ENCODE measurements around the gene GLYR1.

GLYR1 gene

DNA sequence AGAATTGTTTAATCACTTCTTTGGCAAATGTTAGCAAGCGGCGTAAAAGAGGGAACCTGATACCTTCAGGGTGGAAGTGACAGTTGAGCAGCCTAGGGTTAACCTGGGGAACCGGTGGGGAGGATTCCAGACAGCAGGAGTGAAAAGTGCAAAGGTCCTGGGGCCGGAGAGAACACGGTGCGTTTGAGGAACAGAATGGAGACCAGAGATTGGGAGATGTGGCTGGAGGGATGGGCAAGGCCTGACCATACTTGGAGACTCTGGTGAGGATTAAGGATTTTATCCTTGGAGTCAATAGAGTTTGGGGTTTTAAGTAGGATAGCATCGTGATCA lies 77.8 kb downstream of the GLYR1 start:
- CTCF ChIA-PET: interaction anchor here (0.5 kb wide), 1 partner anchor 12 kb away, joined by 6 read pairs; no protein-coding TSS in a partner anchor
- TF ChIP-seq, protein P1, sequence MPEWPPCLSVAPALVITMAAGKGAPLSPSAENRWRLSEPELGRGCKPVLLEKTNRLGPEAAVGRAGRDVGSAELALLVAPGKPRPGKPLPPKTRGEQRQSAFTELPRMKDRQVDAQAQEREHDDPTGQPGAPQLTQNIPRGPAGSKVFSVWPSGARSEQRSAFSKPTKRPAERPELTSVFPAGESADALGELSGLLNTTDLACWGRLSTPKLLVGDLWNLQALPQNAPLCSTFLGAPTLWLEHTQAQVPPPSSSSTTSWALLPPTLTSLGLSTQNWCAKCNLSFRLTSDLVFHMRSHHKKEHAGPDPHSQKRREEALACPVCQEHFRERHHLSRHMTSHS (tag by site-specific recombination; IDR thresholded peaks at IDR 0.05): no peak
- TF ChIP-seq ZBTB7A (tag by site-specific recombination; IDR thresholded peaks at IDR 0.05; ENCODE audit: low read depth) (no peak), ZFP37 (tag by site-specific recombination; IDR thresholded peaks at IDR 0.05) (0 out of 2 replicates have a peak, but pooled peaks have one; percentile 29), ZNF202 (tag by site-specific recombination; IDR thresholded peaks at IDR 0.05; ENCODE audit: borderline replicate concordance) (0 out of 2 replicates have a peak, but pooled peaks have one; percentile 3), ZNF175 (tag by site-specific recombination; IDR thresholded peaks at IDR 0.05) (no peak), REPIN1 (tag by site-specific recombination; IDR thresholded peaks at IDR 0.05; ENCODE audit: low read depth) (no peak), ZNF514 (tag by site-specific recombination; IDR thresholded peaks at IDR 0.05) (no peak), ZNF623 (tag by site-specific recombination; IDR thresholded peaks at IDR 0.05) (peak; percentile 96)
- H3K27ac ChIP-seq (ENCODE audit: extremely low read depth, low read depth, low read length): peak overlapping the region; percentile 46; the same call in 1 of the 2 replicates

DNA sequence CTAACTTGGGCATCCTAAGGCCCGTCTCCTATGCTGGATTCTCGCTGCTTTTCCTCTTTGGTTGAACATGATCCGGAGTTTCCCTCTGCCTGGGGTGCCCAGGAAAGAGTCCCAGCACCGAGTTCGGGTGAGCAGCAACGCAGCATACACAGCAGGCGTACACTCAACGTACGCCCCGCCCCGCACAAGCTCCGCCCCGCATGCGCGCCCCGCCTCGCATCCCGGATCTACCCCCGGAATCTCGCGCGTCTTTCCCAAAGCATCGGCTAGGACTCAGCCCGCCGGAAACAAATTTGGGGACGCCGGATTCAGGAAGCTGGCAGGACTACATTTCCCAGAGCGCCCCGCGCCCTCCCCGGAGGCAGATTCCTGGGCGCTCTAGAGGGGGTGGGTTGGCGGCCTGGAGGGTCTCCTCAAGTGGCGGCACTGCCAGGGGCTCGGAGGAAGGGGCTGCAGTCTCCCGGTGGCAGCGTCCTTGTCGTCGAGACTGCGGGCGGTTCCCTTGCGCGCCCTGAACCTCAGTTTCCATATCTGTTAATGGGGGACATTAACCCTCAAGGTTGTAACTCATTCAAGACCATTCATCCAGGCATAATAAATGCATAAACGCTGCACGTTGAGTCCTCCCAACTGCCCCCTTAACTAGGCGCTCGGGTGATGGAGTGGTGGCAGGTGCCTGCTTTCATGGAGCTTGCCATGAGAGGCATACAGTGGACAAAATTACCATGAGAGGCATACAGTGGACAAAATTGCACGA lies 78.4 kb downstream of the GLYR1 start:
- Histone ChIP-seq H3K4me3 (ENCODE audit: low read depth, low read length) (peak overlapping the region; percentile 45), H3K27ac (ENCODE audit: extremely low read depth, low read depth, low read length) (peak overlapping the region; percentile 46), H3K4me1 (ENCODE audit: control insufficient read depth, insufficient read depth, low read length) (no peaks in the 10 kb centered on the region; the same call in 1 of the 2 replicates), H3K9me3 (ENCODE audit: control insufficient read depth, insufficient read depth, low read depth, low read length) (no peaks in the 10 kb centered on the region), H3K36me3 (ENCODE audit: control insufficient read depth in 2 of 2, insufficient read depth in 1 of 2, low read length in 2 of 2) (peaks cover 0 to 16% of the 10 kb centered on the region in 2 experiments; a peak in 2 of 3 replicates)
- ChIA-PET CTCF (interaction anchor here (0.5 kb wide), 1 partner anchor 11 kb away, joined by 6 read pairs; no protein-coding TSS in a partner anchor), POLR2A (interaction anchor here (0.5 to 3.9 kb wide), 14 partner anchors 8 to 1727 kb away, joined by 3 to 43 read pairs (median 4); partner anchors contain the start of genes ANKS3, DNAAF8, GLYR1 and NUDT16L1)
- TF ChIP-seq YY1 (tag by site-specific recombination; IDR thresholded peaks at IDR 0.05): peak; percentile 43; the same call in 1 of the 2 replicates
- TF ChIP-seq ZNF169 (tag by site-specific recombination; IDR thresholded peaks at IDR 0.05): no peak
- 0 out of 2 replicates have a peak, but pooled peaks have one; percentile 36 for TF ChIP-seq ZNF629 (tag by site-specific recombination; IDR thresholded peaks at IDR 0.05)
- TF ChIP-seq ZNF549 (tag by site-specific recombination; IDR thresholded peaks at IDR 0.05): no peak
- TF ChIP-seq SALL2 (tag by site-specific recombination; IDR thresholded peaks at IDR 0.05; ENCODE audit: borderline replicate concordance): no peak
- TF ChIP-seq, protein P2, sequence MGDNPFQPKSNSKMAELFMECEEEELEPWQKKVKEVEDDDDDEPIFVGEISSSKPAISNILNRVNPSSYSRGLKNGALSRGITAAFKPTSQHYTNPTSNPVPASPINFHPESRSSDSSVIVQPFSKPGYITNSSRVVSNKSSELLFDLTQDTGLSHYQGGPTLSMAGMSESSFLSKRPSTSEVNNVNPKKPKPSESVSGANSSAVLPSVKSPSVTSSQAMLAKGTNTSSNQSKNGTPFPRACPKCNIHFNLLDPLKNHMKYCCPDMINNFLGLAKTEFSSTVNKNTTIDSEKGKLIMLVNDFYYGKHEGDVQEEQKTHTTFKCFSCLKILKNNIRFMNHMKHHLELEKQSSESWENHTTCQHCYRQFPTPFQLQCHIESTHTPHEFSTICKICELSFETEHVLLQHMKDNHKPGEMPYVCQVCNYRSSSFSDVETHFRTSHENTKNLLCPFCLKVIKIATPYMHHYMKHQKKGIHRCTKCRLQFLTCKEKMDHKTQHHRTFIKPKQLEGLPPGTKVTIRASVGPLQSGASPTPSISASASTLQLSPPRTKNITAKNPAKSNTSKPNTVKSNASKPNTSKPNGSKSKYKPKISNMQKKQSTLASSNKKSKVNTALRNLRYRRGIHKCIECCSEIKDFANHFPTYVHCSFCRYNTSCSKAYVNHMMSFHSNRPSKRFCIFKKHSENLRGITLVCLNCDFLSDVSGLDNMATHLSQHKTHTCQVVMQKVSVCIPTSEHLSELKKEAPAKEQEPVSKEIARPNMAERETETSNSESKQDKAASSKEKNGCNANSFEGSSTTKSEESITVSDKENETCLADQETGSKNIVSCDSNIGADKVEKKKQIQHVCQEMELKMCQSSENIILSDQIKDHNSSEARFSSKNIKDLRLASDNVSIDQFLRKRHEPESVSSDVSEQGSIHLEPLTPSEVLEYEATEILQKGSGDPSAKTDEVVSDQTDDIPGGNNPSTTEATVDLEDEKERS (tag by site-specific recombination; IDR thresholded peaks at IDR 0.05): no peak
- TF ChIP-seq ZBTB20 (tag by site-specific recombination; IDR thresholded peaks at IDR 0.05): peak; percentile 100
- no peak for TF ChIP-seq ZBTB48 (tag by site-specific recombination; IDR thresholded peaks at IDR 0.05)
- TF ChIP-seq, protein P3, sequence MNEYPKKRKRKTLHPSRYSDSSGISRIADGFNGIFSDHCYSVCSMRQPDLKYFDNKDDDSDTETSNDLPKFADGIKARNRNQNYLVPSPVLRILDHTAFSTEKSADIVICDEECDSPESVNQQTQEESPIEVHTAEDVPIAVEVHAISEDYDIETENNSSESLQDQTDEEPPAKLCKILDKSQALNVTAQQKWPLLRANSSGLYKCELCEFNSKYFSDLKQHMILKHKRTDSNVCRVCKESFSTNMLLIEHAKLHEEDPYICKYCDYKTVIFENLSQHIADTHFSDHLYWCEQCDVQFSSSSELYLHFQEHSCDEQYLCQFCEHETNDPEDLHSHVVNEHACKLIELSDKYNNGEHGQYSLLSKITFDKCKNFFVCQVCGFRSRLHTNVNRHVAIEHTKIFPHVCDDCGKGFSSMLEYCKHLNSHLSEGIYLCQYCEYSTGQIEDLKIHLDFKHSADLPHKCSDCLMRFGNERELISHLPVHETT (tag by site-specific recombination; IDR thresholded peaks at IDR 0.05): peak; percentile 42; the same call in 1 of the 2 replicates
- peak; percentile 86 for TF ChIP-seq SP2 (tag by site-specific recombination; IDR thresholded peaks at IDR 0.05)
- 0 out of 2 replicates have a peak, but pooled peaks have one; percentile 11 for TF ChIP-seq ZBTB21 (tag by site-specific recombination; IDR thresholded peaks at IDR 0.05)
- TF ChIP-seq ZNF2 (tag by site-specific recombination; IDR thresholded peaks at IDR 0.05): peak; percentile 54
- TF ChIP-seq, protein P4, sequence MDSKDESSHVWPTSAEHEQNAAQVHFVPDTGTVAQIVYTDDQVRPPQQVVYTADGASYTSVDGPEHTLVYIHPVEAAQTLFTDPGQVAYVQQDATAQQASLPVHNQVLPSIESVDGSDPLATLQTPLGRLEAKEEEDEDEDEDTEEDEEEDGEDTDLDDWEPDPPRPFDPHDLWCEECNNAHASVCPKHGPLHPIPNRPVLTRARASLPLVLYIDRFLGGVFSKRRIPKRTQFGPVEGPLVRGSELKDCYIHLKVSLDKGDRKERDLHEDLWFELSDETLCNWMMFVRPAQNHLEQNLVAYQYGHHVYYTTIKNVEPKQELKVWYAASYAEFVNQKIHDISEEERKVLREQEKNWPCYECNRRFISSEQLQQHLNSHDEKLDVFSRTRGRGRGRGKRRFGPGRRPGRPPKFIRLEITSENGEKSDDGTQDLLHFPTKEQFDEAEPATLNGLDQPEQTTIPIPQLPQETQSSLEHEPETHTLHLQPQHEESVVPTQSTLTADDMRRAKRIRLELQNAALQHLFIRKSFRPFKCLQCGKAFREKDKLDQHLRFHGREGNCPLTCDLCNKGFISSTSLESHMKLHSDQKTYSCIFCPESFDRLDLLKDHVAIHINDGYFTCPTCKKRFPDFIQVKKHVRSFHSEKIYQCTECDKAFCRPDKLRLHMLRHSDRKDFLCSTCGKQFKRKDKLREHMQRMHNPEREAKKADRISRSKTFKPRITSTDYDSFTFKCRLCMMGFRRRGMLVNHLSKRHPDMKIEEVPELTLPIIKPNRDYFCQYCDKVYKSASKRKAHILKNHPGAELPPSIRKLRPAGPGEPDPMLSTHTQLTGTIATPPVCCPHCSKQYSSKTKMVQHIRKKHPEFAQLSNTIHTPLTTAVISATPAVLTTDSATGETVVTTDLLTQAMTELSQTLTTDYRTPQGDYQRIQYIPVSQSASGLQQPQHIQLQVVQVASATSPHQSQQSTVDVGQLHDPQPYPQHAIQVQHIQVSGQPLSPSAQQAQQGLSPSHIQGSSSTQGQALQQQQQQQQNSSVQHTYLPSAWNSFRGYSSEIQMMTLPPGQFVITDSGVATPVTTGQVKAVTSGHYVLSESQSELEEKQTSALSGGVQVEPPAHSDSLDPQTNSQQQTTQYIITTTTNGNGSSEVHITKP (tag by site-specific recombination; IDR thresholded peaks at IDR 0.05): peak; percentile 73
- TF ChIP-seq SP7 (tag by site-specific recombination; IDR thresholded peaks at IDR 0.05): 0 out of 2 replicates have a peak, but pooled peaks have one; percentile 28
- TF ChIP-seq GLIS1 (tag by site-specific recombination; IDR thresholded peaks at IDR 0.05): peak; percentile 9; the same call in 1 of the 2 replicates
- TF ChIP-seq GFI1B (tag by site-specific recombination; IDR thresholded peaks at IDR 0.05): no peak
- 0 out of 2 replicates have a peak, but pooled peaks have one; percentile 32 for TF ChIP-seq KLF16 (tag by site-specific recombination; IDR thresholded peaks at IDR 0.05)

More for the DNA sequence above, 77.8 kb downstream of the GLYR1 start:
- Histone ChIP-seq H3K4me3 (ENCODE audit: low read depth, low read length) (no peak overlapping the region), H3K36me3 (ENCODE audit: control insufficient read depth in 2 of 2, insufficient read depth in 1 of 2, low read length in 2 of 2) (peaks cover 0 to 11% of the 10 kb centered on the region in 2 experiments; a peak in 2 of 3 replicates), H3K4me1 (ENCODE audit: control insufficient read depth, insufficient read depth, low read length) (no peaks in the 10 kb centered on the region; the same call in 1 of the 2 replicates), H3K9me3 (ENCODE audit: control insufficient read depth, insufficient read depth, low read depth, low read length) (no peaks in the 10 kb centered on the region)
- POLR2A ChIA-PET: interaction anchor here (0.6 to 3.9 kb wide), 11 partner anchors 10 to 1727 kb away, joined by 3 to 43 read pairs (median 4); partner anchors contain the start of genes ANKS3, DNAAF8, GLYR1 and ROGDI
